HEK293 (cell line): ENCODE data around the gene BAIAP2.
A peak's percentile ranks its signal among the peaks of the same experiment; 100 is the strongest.

Experiments used
- CTCF ChIA-PET: fragments of 350-600 bp; formaldehyde crosslinking; extraction: SDS; loops from one replicate; lab custom pipeline; 2021; ENCODE audit warnings: antibody characterized with exemption; lab: Yijun Ruan, JAX
- POLR2A ChIA-PET: fragments of 300-600 bp; formaldehyde crosslinking; extraction: SDS; loops from one replicate; lab custom pipeline; 2020; ENCODE audit warnings: antibody characterized with exemption, inconsistent platforms; lab: Yijun Ruan, JAX
- H3K27ac ChIP-seq: fragments of 200-500 bp; sonication (Bioruptor generic); 2 replicates; pipeline ENCODE4 v1.5.1; 2014; ENCODE audit warnings: low read depth, low read length, control low read depth, inconsistent platforms; ENCODE audit errors: extremely low read depth
- H3K36me3 ChIP-seq, 2 experiments: fragments of 200-500 bp in 1 of 2; sonication (Bioruptor generic) in 1 of 2; 1 replicate in 1 of 2; 2 replicates in 1 of 2; pipeline ENCODE4 v1.5.1; 2014 to 2017; ENCODE audit warnings: inconsistent platforms in 2 of 2, low read length in 2 of 2; ENCODE audit not compliant: control insufficient read depth in 2 of 2, insufficient read depth in 1 of 2
- H3K4me1 ChIP-seq: fragments of 200-500 bp; sonication (Bioruptor generic); 2 replicates; pipeline ENCODE4 v1.5.1; 2014; ENCODE audit warnings: mild to moderate bottlenecking, low read length, inconsistent platforms; ENCODE audit not compliant: control insufficient read depth, insufficient read depth
- H3K4me3 ChIP-seq: 2 replicates; pipeline ENCODE4 v1.5.1; 2011; ENCODE audit warnings: low read depth, mild to moderate bottlenecking, control low read depth, low read length, moderate library complexity
- H3K9me3 ChIP-seq: fragments of 200-500 bp; sonication (Bioruptor generic); 2 replicates; pipeline ENCODE4 v1.5.1; 2014; ENCODE audit warnings: low read depth, low read length, inconsistent platforms; ENCODE audit not compliant: control insufficient read depth, insufficient read depth
- GLIS1 ChIP-seq: fragments of 450-650 bp; formaldehyde crosslinking; IDR thresholded peaks from 2 replicates; pipeline ENCODE4 v1.5.1; 2016; ENCODE audit warnings: missing biosample characterization, missing genetic modification characterization
- KLF16 ChIP-seq: fragments of 450-650 bp; formaldehyde crosslinking; IDR thresholded peaks from 2 replicates; pipeline ENCODE4 v1.5.1; 2017; ENCODE audit warnings: missing biosample characterization, missing genetic modification characterization
- KLF17 ChIP-seq: fragments of 450-650 bp; formaldehyde crosslinking; IDR thresholded peaks from 2 replicates; pipeline ENCODE4 v1.5.1; 2016; ENCODE audit warnings: missing biosample characterization, missing genetic modification characterization
- KLF7 ChIP-seq: fragments of 450-650 bp; formaldehyde crosslinking; IDR thresholded peaks from 2 replicates; pipeline ENCODE4 v1.5.1; 2016; ENCODE audit warnings: missing biosample characterization, missing genetic modification characterization, borderline replicate concordance
- SCRT2 ChIP-seq: fragments of 450-650 bp; formaldehyde crosslinking; IDR thresholded peaks from 2 replicates; pipeline ENCODE4 v1.5.1; 2016; ENCODE audit warnings: missing biosample characterization, missing genetic modification characterization
- ZBTB26 ChIP-seq: fragments of 450-650 bp; formaldehyde crosslinking; optimal IDR thresholded peaks from 2 replicates; pipeline ENCODE3; 2016; ENCODE audit warnings: missing biosample characterization, mild to moderate bottlenecking, missing genetic modification characterization
- ZBTB44 ChIP-seq: fragments of 450-650 bp; IDR thresholded peaks from 2 replicates; pipeline ENCODE4 v1.5.1; 2018; ENCODE audit warnings: missing biosample characterization, mild to moderate bottlenecking, missing genetic modification characterization
- ZBTB8A ChIP-seq: fragments of 450-650 bp; formaldehyde crosslinking; IDR thresholded peaks from 2 replicates; pipeline ENCODE4 v1.5.1; 2016; ENCODE audit warnings: missing biosample characterization, missing genetic modification characterization
- ZNF146 ChIP-seq: fragments of 450-650 bp; formaldehyde crosslinking; IDR thresholded peaks from 2 replicates; pipeline ENCODE4 v1.5.1; 2016; ENCODE audit warnings: missing biosample characterization, missing genetic modification characterization
- ZNF148 ChIP-seq: fragments of 450-650 bp; formaldehyde crosslinking; IDR thresholded peaks from 2 replicates; pipeline ENCODE4 v1.5.0; 2017; ENCODE audit warnings: missing biosample characterization, missing genetic modification characterization, borderline replicate concordance
- ZNF169 ChIP-seq: fragments of 450-650 bp; formaldehyde crosslinking; IDR thresholded peaks from 2 replicates; pipeline ENCODE4 v1.5.1; 2016; ENCODE audit warnings: missing biosample characterization, missing genetic modification characterization
- ZNF24 ChIP-seq: fragments of 450-650 bp; formaldehyde crosslinking; IDR thresholded peaks from 2 replicates; pipeline ENCODE4 v1.5.1; 2016; ENCODE audit warnings: missing biosample characterization, missing genetic modification characterization
- ZNF335 ChIP-seq: fragments of 450-650 bp; formaldehyde crosslinking; conservative IDR thresholded peaks from 2 replicates; pipeline ENCODE4 v1.5.1; 2016; ENCODE audit warnings: missing biosample characterization, missing genetic modification characterization
- ZNF48 ChIP-seq: fragments of 450-650 bp; formaldehyde crosslinking; IDR thresholded peaks from 2 replicates; pipeline ENCODE4 v1.5.1; 2016; ENCODE audit warnings: missing biosample characterization, missing genetic modification characterization
- ZNF600 ChIP-seq: fragments of 450-650 bp; formaldehyde crosslinking; IDR thresholded peaks from 2 replicates; pipeline ENCODE4 v1.5.1; 2016; ENCODE audit warnings: missing biosample characterization, missing genetic modification characterization
- ZNF654 ChIP-seq: fragments of 450-650 bp; formaldehyde crosslinking; IDR thresholded peaks from 2 replicates; pipeline ENCODE4 v1.5.1; 2016; ENCODE audit warnings: low read depth, missing biosample characterization, missing genetic modification characterization
- ZNF660 ChIP-seq: fragments of 450-650 bp; IDR thresholded peaks from 2 replicates; pipeline ENCODE4 v1.5.1; 2018; ENCODE audit warnings: missing biosample characterization, mild to moderate bottlenecking, missing genetic modification characterization

The BAIAP2 gene

GRCh38 chr17:81036197-81036941, 1.4 kb downstream of the BAIAP2 start:
- H3K4me1 ChIP-seq = peaks cover 9% of the 10 kb centered on the region
- peaks cover 0 to 35% of the 10 kb centered on the region in 2 experiments; a peak in 1 of 3 replicates for H3K36me3 ChIP-seq
- peak; percentile 46 for TF ChIP-seq GLIS1 (tag by site-specific recombination)
- TF ChIP-seq ZNF335 (tag by site-specific recombination) = peak; percentile 91
- TF ChIP-seq ZNF654 (tag by site-specific recombination) = no peak
- peak overlapping the region; percentile 75 for H3K4me3 ChIP-seq
- ChIA-PET POLR2A (interaction anchor here (0.6 to 3.9 kb wide), 8 partner anchors 9 to 61 kb away, joined by 4 to 23 read pairs (median 6); partner anchors contain the start of gene CHMP6), CTCF (interaction anchor here (0.7 to 2.9 kb wide), 5 partner anchors 12 to 66 kb away, joined by 3 to 15 read pairs (median 6); no protein-coding TSS in a partner anchor)
- no peak overlapping the region for H3K27ac ChIP-seq
- no peaks in the 10 kb centered on the region for H3K9me3 ChIP-seq

GRCh38 chr17:81037026-81037797, 2.3 kb downstream of the BAIAP2 start:
- peaks cover 9% of the 10 kb centered on the region for H3K4me1 ChIP-seq
- H3K27ac ChIP-seq = no peak overlapping the region
- no peak overlapping the region for H3K4me3 ChIP-seq
- POLR2A ChIA-PET = interaction anchor here (1.0 to 3.9 kb wide), 7 partner anchors 8 to 60 kb away, joined by 3 to 23 read pairs (median 6); no protein-coding TSS in a partner anchor
- CTCF ChIA-PET = interaction anchor here (0.7 to 2.9 kb wide), 7 partner anchors 11 to 65 kb away, joined by 3 to 15 read pairs (median 5); no protein-coding TSS in a partner anchor
- H3K36me3 ChIP-seq = peaks cover 0 to 34% of the 10 kb centered on the region in 2 experiments; a peak in 1 of 3 replicates
- TF ChIP-seq ZBTB26 (tag by site-specific recombination) (peak; percentile 11), ZNF24 (tag by site-specific recombination) (no peak), ZNF169 (tag by site-specific recombination) (no peak), SCRT2 (tag by site-specific recombination) (0 out of 2 replicates have a peak, but pooled peaks have one; percentile 32)
- H3K9me3 ChIP-seq = no peaks in the 10 kb centered on the region

GRCh38 chr17:81037798-81038733, 3.1 kb downstream of the BAIAP2 start:
- ChIA-PET CTCF (interaction anchor here (0.6 to 3.5 kb wide), 8 partner anchors 11 to 447 kb away, joined by 3 to 32 read pairs (median 6); no protein-coding TSS in a partner anchor), POLR2A (interaction anchor here (1.0 to 3.9 kb wide), 4 partner anchors 7 to 57 kb away, joined by 3 to 20 read pairs (median 5); no protein-coding TSS in a partner anchor)
- H3K9me3 ChIP-seq = no peaks in the 10 kb centered on the region
- H3K36me3 ChIP-seq = peaks cover 0 to 26% of the 10 kb centered on the region in 2 experiments; a peak in 1 of 3 replicates
- no peak overlapping the region for H3K27ac ChIP-seq
- no peak overlapping the region for H3K4me3 ChIP-seq
- H3K4me1 ChIP-seq = peaks cover 9% of the 10 kb centered on the region
- no peak for TF ChIP-seq KLF17 (tag by site-specific recombination)
- peak; percentile 79; the same call in 1 of the 2 replicates for TF ChIP-seq ZNF600 (tag by site-specific recombination)
- TF ChIP-seq ZBTB44 (tag by site-specific recombination) = no peak
- no peak for TF ChIP-seq KLF16 (tag by site-specific recombination)
- TF ChIP-seq ZNF148 (tag by site-specific recombination) = no peak
- TF ChIP-seq ZBTB8A = 0 out of 2 replicates have a peak, but pooled peaks have one; percentile 20
- TF ChIP-seq ZNF48 (tag by site-specific recombination) = no peak
- TF ChIP-seq KLF7 (tag by site-specific recombination) = no peak
- no peak for TF ChIP-seq ZNF146 (tag by site-specific recombination)
- no peak for TF ChIP-seq GLIS1 (tag by site-specific recombination)
- TF ChIP-seq ZNF660 (tag by site-specific recombination) = no peak
